ENCODE measurements around the gene FBXO30. TPM values are rescaled to one million over a fixed set of nuclear protein-coding genes. Genes with fewer than 3 reads are reported as not detected.

FBXO30 gene
- 12.1 TPM for total RNA-seq (ENCODE audit: unreplicated experiment)
- long read RNA-seq, full-length matches to known transcripts: 1 of 1 reads
- long read RNA-seq, partial matches to known transcripts: 0 of 1 reads
- long read RNA-seq, other reads (novel, unspliced or antisense): 0 of 1 reads

GRCh38 chr6:145814501-145815308 is at the start of gene FBXO30:
FBXO30 (minus strand) TSS chr6:145814795; CDS start chr6:145806405, 8,390 bp downstream.
- DNase-seq: peak; percentile 94
- Mint-ChIP-seq H3K9me3 (ENCODE audit: unreplicated experiment) (peaks cover 8% of the 10 kb centered on the region), H3K4me1 (ENCODE audit: low read depth, unreplicated experiment) (peaks cover 11% of the 10 kb centered on the region), H3K4me3 (ENCODE audit: unreplicated experiment) (peak within 1 kb of the TSS; percentile 99), H3K27me3 (ENCODE audit: unreplicated experiment) (peaks cover 3% of the 10 kb centered on the region), H3K27ac (ENCODE audit: unreplicated experiment) (peak within 1 kb of the TSS; percentile 98), H3K36me3 (ENCODE audit: unreplicated experiment) (no peaks in the 10 kb centered on the region)
- TF ChIP-seq CTCF (IDR thresholded peaks at IDR 0.05; ENCODE audit: partially characterized antibody, unreplicated experiment): no peak

- H3K27me3 Mint-ChIP-seq (ENCODE audit: unreplicated experiment): no peaks in the 10 kb centered on the region
- no peaks in the 10 kb centered on the region for H3K4me1 Mint-ChIP-seq (ENCODE audit: low read depth, unreplicated experiment)
- H3K9me3 Mint-ChIP-seq (ENCODE audit: unreplicated experiment): no peaks in the 10 kb centered on the region
- no peak overlapping the region for H3K4me3 Mint-ChIP-seq (ENCODE audit: unreplicated experiment)
- H3K36me3 Mint-ChIP-seq (ENCODE audit: unreplicated experiment): no peaks in the 10 kb centered on the region
- no peak for DNase-seq
- H3K27ac Mint-ChIP-seq (ENCODE audit: unreplicated experiment): no peak overlapping the region
- no peak for TF ChIP-seq CTCF (IDR thresholded peaks at IDR 0.05; ENCODE audit: partially characterized antibody, unreplicated experiment)
Measured at GRCh38 chr6:145863988-145864616, 49.5 kb upstream of the FBXO30 start.

- no peak overlapping the region for H3K4me3 Mint-ChIP-seq (ENCODE audit: unreplicated experiment)
- no peak for TF ChIP-seq CTCF (IDR thresholded peaks at IDR 0.05; ENCODE audit: partially characterized antibody, unreplicated experiment)
- H3K36me3 Mint-ChIP-seq (ENCODE audit: unreplicated experiment): no peaks in the 10 kb centered on the region
- no peak for DNase-seq
- H3K4me1 Mint-ChIP-seq (ENCODE audit: low read depth, unreplicated experiment): no peaks in the 10 kb centered on the region
- H3K9me3 Mint-ChIP-seq (ENCODE audit: unreplicated experiment): no peaks in the 10 kb centered on the region
- no peaks in the 10 kb centered on the region for H3K27me3 Mint-ChIP-seq (ENCODE audit: unreplicated experiment)
- H3K27ac Mint-ChIP-seq (ENCODE audit: unreplicated experiment): no peak overlapping the region
Measured at GRCh38 chr6:145863366-145863765, 48.8 kb upstream of the FBXO30 start.

GRCh38 chr6:145860562-145860961 is 46.0 kb upstream of the FBXO30 start:
- H3K27me3 Mint-ChIP-seq (ENCODE audit: unreplicated experiment): no peaks in the 10 kb centered on the region
- DNase-seq: no peak
- no peak for TF ChIP-seq CTCF (IDR thresholded peaks at IDR 0.05; ENCODE audit: partially characterized antibody, unreplicated experiment)
- no peak overlapping the region for H3K27ac Mint-ChIP-seq (ENCODE audit: unreplicated experiment)
- no peaks in the 10 kb centered on the region for H3K9me3 Mint-ChIP-seq (ENCODE audit: unreplicated experiment)
- H3K36me3 Mint-ChIP-seq (ENCODE audit: unreplicated experiment): no peaks in the 10 kb centered on the region
- no peak overlapping the region for H3K4me3 Mint-ChIP-seq (ENCODE audit: unreplicated experiment)
- no peaks in the 10 kb centered on the region for H3K4me1 Mint-ChIP-seq (ENCODE audit: low read depth, unreplicated experiment)

GRCh38 chr6:145850671-145851070 is 36.1 kb upstream of the FBXO30 start:
- no peaks in the 10 kb centered on the region for H3K36me3 Mint-ChIP-seq (ENCODE audit: unreplicated experiment)
- no peaks in the 10 kb centered on the region for H3K9me3 Mint-ChIP-seq (ENCODE audit: unreplicated experiment)
- H3K27me3 Mint-ChIP-seq (ENCODE audit: unreplicated experiment): peaks cover 1% of the 10 kb centered on the region
- DNase-seq: no peak
- H3K4me1 Mint-ChIP-seq (ENCODE audit: low read depth, unreplicated experiment): peaks cover 4% of the 10 kb centered on the region
- no peak overlapping the region for H3K4me3 Mint-ChIP-seq (ENCODE audit: unreplicated experiment)
- no peak for TF ChIP-seq CTCF (IDR thresholded peaks at IDR 0.05; ENCODE audit: partially characterized antibody, unreplicated experiment)
- no peak overlapping the region for H3K27ac Mint-ChIP-seq (ENCODE audit: unreplicated experiment)

Data from glutamatergic neuron (in vitro differentiated cells).